SHP77 (cell line): ENCODE data around the gene CNDP1.

Experiments used
- DNase-seq, 2 experiments: peaks; one replicate each; lab custom pipeline; 2025; lab: John Stamatoyannopoulos, UW

CNDP1 gene

GRCh38 chr18:74582642-74583041 lies 48.3 kb downstream of the CNDP1 start:
- no peak for DNase-seq

- no peak for DNase-seq
These were observed 53.1 kb downstream of the CNDP1 start for GRCh38 chr18:74587441-74587840.

DNA sequence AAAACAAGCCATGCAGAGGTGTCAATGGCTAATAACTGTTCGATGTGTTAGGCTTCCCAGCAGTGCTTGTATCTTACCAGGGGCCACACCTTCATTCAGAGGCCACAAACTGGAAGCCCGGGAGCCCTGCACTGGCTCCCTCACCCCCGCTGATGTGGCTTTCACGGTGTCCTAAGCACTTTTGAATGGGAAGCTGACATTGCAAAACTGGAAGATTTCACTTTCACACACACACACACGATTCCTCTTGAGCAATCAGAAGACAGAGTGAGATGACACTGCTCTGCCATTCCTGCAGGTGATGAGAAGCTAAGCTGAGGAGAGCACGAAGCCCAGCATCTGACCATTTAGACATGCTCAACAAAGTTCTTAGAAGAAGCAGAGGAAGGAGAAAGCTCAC lies 54.7 kb downstream of the CNDP1 start:
- no peak for DNase-seq

DNA sequence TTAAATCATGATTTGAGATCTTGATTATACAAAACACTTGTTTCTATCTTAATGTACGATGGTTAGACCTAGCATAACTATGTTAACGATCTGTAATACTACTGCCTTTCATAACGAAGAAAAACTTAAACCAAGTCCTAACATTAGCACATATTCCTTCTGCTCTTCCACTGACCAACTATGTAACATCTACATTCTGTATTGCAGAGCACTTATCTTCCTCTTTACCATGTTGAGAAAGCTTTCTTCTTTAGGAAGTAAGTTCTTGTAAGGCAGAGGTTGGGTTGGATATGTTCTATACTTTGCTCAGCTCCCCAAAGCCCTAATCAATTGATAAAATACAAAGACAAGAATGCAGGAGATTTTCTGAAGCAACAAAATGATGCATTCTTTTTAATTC lies 55.5 kb downstream of the CNDP1 start:
- no peak for DNase-seq

- DNase-seq: no peak
These were observed 56.4 kb downstream of the CNDP1 start for GRCh38 chr18:74590671-74591070.

DNA sequence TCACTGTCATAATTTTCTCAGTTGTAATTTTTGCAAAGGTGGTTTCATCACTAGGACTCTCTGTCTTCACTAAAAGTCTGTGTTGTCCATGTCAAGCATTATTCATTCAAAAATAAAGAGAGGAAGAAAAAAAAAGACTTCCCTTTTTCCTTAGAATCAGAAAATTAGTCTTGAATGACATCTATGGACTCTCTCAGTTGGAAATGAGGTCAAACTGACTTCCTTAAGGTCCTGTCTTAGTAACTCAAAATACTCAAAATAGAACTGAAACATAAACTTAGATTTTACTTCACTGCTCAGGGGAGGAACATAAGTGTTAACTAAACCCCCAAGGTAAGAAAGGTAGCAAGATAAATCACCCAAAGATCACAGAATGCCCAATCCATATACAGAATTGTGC lies 61.1 kb downstream of the CNDP1 start:
- DNase-seq: no peak

GRCh38 chr18:74597034-74597661 lies 62.8 kb downstream of the CNDP1 start:
- DNase-seq: peak; percentile 65 to 71

DNA sequence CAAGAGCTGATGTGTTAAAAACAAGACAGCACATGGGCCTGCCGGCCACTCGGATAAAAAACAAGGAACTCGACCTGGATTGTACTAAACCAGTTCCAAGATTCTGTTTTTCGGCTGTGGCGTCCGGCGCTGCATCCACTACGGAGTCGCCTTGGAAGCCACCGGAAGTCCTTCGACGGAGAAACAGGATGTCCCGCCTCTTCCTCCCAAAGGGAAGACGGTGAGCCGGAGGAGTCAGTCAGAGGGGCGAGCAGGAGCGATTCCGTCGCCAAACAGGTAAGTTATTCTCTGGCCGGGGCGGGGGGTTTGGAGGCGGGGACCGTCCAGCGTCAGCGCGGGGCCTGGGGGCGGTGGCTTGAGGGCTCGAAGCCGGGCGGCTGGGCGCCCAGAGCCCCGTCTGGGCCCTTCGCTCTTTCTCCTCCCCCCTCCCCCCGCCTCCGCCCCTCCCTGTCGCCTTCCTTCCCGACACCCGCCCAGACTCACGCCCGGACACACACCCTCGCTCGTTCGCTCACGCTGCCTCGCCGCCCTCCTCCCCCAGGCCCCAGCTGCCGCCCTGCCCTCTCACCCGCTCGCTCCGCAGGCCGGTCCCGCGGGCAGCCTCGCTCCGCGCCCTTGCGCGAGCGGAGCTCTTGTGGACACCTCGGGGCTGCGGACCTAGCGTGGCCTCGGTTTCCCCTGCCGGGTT lies 63.5 kb downstream of the CNDP1 start, which contains the start of gene ZNF407:
Gene ZNF407 (plus strand): TSS at position 209 of the 688 bp plus-strand sequence. CDS start 33,150 bp downstream, outside the sequence.
- DNase-seq: peak; percentile 83 to 89

- peak; percentile 59 to 63 for DNase-seq
These were observed 64.2 kb downstream of the CNDP1 start for GRCh38 chr18:74598350-74599001.

- no peak for DNase-seq
These were observed 70.1 kb downstream of the CNDP1 start for GRCh38 chr18:74604361-74604760.

- no peak for DNase-seq
These were observed 70.5 kb downstream of the CNDP1 start for GRCh38 chr18:74604774-74605173.

DNA sequence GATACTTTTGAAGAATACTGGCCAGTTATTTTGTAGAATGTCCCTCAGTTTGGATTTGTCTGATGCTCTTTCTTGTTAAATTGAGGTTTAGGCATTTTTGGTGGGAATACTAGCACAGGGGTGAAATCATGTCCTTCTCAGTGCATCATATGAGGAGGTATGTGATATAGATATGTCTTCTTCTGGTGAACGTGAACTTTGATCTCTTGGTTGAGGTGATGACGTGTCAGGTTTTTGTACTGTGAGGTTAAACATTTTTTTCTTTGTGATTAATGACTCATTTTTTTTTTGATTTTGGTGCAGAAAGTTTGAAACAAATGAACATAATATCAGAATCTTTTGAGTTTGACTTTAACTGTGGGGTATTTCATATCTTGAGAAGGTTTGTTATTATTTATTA lies 74.4 kb downstream of the CNDP1 start:
- no peak for DNase-seq

DNA sequence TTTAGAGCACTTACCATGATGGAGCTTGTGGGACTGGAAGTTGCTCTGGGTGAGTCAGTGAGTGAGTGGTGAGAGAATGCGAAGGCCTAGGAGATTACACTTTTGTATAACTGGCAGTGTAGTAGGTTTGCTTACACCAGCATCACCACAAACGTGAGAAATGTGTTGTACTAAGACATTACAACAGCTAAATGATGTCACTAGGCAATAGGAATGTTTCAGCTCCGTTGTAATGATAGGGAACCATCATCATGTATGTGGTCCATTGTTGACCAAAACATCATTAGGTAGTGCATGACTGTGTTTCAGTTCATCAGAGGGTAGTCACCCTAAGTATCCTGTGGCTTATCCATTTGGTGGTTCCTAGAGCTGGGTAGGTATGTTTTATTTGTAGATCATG lies 75.2 kb downstream of the CNDP1 start:
- DNase-seq: no peak

DNA sequence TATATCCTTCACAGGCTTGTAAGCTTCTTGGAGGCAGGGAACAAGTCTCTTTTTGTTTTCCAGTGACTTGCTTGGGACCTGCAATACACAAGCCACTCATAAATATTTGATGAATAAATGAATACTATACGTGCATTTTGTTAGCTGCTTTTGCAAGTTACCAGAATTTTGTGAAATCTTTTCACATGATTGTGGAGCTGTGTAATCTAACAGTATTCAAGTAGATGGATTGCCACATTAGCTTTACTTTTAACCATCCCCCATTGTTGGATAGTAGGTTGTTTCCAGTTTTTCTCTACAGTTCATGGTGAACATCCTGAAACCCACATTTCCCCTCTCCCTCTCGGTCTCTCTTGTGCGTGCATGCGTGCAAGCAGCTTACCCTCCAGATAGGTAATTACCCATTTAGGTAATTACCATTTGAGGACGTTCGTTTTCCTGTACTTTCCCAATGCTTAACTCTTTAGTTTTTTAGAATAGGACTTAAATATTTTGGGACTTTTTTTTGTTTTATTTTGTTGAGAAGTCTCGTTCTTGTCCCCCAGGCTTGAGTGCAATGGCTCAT lies 75.8 kb downstream of the CNDP1 start:
- no peak for DNase-seq

- no peak for DNase-seq
These were observed 76.6 kb downstream of the CNDP1 start for GRCh38 chr18:74610860-74611259.

GRCh38 chr18:74611765-74612164 lies 77.5 kb downstream of the CNDP1 start:
- no peak for DNase-seq

- DNase-seq: no peak
These were observed 79.1 kb downstream of the CNDP1 start for GRCh38 chr18:74613381-74613780.

DNA sequence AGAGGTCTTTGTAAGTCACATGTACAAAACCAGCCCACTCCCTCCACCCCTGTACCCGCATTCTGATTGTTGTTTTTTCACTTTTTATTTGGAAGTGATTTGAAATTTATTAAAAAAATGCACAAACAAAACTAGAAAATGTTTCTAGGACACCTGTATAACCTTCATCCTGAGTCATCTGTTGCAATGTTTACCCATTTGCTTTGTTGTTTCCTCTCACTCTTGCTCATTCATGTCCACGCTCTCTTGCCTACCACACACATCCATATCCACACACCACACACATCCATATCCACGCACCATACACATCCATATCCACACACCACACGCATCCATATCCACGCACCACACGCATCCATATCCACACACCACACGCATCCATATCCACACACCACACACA lies 82.2 kb downstream of the CNDP1 start:
- DNase-seq: no peak

DNA sequence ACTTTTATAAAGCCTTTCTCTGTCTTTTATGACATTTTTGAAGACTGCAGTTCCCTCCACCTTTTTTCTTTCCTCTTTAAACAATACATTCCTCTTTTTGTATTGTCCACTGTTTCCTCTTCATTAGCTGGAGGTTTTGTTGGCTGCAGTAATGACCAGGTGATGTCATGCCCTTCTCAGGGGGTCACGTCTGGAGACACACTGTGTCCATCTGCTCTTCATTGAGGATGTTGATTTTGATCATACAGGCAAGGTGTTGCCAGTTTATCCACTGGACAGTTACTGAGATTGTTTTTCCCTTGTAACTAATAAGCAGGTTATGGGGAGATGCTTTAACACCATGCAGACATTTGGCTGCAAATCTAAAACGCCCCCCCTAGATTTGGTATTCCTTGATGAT lies 83.2 kb downstream of the CNDP1 start:
- DNase-seq: no peak

DNA sequence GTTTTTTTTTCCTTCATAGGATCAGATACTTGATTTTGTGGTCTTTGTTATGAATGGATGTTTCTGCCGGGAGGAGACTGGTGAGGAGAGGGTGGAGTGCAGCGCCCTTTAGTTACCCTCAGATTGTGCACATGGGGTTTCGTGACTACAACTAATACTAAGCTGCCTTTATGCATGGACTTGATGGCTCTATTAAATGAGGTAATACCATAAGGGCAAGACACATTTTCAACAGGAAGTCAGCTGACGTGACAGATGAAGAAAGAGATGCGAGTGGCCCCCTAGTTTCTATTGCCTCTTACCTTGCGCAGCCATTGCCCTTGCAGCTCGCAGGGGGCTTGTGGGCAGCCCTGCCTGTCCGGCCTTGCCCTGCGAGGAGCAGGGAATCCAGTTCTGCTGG lies 87.8 kb downstream of the CNDP1 start:
- no peak for DNase-seq

DNA sequence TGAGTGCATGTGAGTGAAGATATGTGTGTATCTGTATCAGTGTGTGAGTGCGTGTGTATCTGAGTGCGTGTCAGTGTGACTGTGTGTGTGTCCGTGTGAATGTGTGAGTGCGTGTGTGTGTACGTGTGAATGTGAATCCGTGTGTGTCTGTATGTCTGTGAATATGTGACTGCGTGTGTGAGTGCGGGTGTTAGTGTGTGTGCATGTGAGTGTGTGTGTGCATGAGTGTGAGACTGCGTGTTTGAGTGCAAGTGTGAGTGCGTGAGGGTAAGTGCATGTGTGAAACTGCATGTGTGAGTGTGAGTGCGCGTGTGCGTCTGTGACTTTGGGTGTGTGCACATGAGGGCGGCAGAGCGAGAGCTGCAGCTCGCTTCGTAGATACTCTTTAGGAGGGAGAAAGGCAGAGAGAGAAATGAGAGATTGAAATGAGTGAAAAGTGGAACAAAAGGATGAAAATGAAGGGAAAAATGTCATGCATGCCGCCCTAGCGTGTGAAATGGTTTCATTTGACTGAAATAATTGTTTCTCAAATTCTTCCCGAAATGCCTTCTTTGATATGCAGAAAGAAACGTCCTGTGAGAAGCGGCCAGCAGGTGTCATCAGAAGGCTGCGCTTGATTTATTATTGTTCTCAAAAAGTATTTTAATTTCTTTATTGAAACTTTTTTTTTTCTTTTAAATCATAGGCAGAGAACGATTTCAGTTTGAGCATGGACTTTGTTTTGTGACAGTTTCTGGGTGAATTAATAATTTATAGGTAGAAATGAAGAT lies 88.9 kb downstream of the CNDP1 start:
- DNase-seq: no peak

DNA sequence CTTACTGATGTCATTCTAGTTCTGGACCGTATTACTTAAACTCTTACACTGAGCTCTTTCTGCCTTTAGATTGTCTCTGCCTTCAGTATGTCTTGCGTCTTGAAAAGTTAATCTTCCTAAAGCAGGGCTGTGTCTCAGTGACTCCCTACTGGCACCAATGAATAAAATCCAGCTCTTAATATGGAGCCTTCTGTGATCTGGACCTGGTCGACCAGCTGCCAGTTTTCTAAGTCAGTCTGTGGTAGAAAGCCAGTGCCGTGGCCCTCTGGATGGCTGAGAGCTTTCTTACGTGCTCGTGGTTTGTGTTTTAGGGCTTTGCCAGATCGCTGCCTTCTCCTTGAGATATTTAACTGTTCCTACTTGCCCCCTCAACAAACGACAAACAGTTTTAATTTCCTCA lies 90.2 kb downstream of the CNDP1 start:
- no peak for DNase-seq
